ENCODE data around the gene ANXA2R. TPM values are rescaled to one million over a fixed set of nuclear protein-coding genes. Genes with fewer than 3 reads are reported as not detected.

The ANXA2R gene
- total and polyA plus RNA-seq, 9 of the 15 experiments (the other 6 are each of a cell fraction or from before 2014, with no cell fraction given): 2.1 to 4.8 (median 3.4) TPM

DNA sequence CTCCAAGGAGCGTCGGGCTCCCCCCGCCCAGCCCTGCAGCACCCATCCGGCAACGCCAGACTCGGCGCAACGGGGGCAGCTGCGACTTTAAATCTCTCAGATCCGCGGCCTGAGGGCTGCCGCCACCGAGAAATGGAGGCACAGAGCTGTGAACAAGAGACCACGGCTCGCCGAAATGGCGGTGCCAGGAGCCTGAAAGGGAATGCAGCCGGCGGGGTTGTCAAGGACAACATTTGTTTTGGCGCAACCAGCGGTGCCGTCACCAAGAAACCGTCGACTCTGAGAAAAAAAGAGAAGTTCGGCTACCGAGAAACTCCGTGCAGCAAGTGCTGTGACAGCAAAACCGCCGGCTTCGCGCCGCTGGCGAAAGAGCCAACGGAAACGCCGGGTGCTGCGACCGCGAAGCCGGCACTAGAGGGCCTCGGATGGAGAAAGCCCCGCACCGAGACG is 2.1 kb upstream of the ANXA2R start (continued):
- TF ChIP-seq, protein P1, sequence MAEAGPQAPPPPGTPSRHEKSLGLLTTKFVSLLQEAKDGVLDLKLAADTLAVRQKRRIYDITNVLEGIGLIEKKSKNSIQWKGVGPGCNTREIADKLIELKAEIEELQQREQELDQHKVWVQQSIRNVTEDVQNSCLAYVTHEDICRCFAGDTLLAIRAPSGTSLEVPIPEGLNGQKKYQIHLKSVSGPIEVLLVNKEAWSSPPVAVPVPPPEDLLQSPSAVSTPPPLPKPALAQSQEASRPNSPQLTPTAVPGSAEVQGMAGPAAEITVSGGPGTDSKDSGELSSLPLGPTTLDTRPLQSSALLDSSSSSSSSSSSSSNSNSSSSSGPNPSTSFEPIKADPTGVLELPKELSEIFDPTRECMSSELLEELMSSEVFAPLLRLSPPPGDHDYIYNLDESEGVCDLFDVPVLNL (CRISPR knock-in tag; IDR thresholded peaks at IDR 0.05; ENCODE audit: low read depth): 0 out of 2 replicates have a peak, but pooled peaks have one; percentile 37
- TF ChIP-seq GTF2E2 (tag; IDR thresholded peaks at IDR 0.05): peak; percentile 70
- TF ChIP-seq, protein P2, sequence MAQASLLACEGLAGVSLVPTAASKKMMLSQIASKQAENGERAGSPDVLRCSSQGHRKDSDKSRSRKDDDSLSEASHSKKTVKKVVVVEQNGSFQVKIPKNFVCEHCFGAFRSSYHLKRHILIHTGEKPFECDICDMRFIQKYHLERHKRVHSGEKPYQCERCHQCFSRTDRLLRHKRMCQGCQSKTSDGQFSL (CRISPR knock-in tag; IDR thresholded peaks at IDR 0.05): no peak
- TF ChIP-seq, protein P2 (tag; IDR thresholded peaks at IDR 0.05): peak in 1 of 2 experiments; percentile 23; a peak in 1 of 4 replicates
- TF ChIP-seq MTA2 (IDR thresholded peaks at IDR 0.05; ENCODE audit: low read depth): no peak
- TF ChIP-seq CXXC5 (CRISPR knock-in tag; IDR thresholded peaks at IDR 0.05): 0 out of 2 replicates have a peak, but pooled peaks have one; percentile 2
- peak; percentile 18; the same call in 1 of the 2 replicates for TF ChIP-seq MITF (IDR thresholded peaks at IDR 0.05)
- peak; percentile 89 for TF ChIP-seq ZFX (CRISPR knock-in tag; IDR thresholded peaks at IDR 0.05)
- TF ChIP-seq RAD21 (CRISPR knock-in tag; conservative IDR thresholded peaks at IDR 0.05 in 1 of 2, IDR thresholded peaks at IDR 0.05 in 1 of 2): peak in 1 of 2 experiments; percentile 28; a peak in 1 of 4 replicates

Data from K562 (cell line).